Stimulated activated CD8-positive, alpha-beta memory T cell treated with anti-CD3 and anti-CD28 coated beads, Interleukin-15, amount 100 ng/mL, for 1 hour (primary cell): Measurements from ENCODE around the gene AXIN1.

Source experiments
- DNase-seq: peaks from one replicate; pipeline ENCODE4 v3.0.0-alpha.2; 2020; ENCODE audit warnings: low read depth

The AXIN1 gene

DNA sequence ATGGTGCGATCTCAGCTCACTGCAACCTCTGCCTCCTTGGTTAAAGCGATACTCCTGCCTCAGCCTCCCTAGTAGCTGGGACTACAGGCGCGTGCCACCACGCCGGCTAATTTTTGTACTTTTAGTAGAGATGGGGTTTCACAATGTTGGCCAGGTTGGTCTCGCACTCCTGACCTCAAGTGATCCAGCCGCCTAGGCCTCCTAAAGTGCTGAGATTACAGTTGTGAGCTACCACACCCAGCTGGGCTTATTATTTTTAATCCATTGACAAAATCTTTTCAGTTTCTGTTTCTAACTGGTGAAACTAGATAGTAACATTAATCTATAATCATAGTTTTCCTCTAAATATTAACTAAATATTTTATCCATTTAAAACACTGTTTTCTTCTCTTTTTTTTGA lies 112.0 kb downstream of the AXIN1 start:
- no peak for DNase-seq

DNA sequence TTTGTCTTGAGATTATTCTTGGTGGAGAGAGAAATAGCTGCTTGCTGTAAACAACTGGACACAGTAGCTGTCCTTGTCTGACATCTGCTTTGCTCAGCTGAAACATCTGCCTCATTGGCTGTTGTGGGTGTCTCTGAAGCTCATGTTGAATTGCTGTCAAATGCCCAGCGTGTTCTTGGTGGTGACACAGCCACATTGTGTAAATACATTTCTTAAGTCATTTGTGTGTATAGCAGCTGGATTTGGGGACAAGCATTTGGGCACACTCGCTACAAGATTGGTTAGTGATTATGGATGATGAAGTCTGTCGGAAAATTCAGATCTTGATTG lies 112.6 kb downstream of the AXIN1 start:
- DNase-seq, result no peak
